Neuronal stem cell (in vitro differentiated cells): ENCODE results near the gene MMP15.
A peak's percentile ranks its signal among the peaks of the same experiment; 100 is the strongest.

ENCODE experiments used
- DNase-seq: peaks from one replicate; pipeline ENCODE4 v3.0.0-alpha.2; 2013; ENCODE audit warnings: low spot score
- H2AFZ ChIP-seq: one replicate; pipeline ENCODE4 v1.6.1; 2013; ENCODE audit warnings: mild to moderate bottlenecking, low read length, inconsistent platforms
- H2AK5ac ChIP-seq: 2 replicates; pipeline ENCODE4 v1.6.1; 2013; ENCODE audit warnings: low read depth, mild to moderate bottlenecking, inconsistent platforms, low read length, moderate library complexity, mixed read lengths
- H2BK120ac ChIP-seq: 2 replicates; pipeline ENCODE4 v1.6.1; 2013; ENCODE audit warnings: low read depth, mild to moderate bottlenecking, inconsistent platforms, low read length, moderate library complexity, mixed read lengths
- H2BK12ac ChIP-seq: one replicate; pipeline ENCODE4 v1.6.1; 2013; ENCODE audit warnings: low read length, inconsistent platforms
- H2BK15ac ChIP-seq: 2 replicates; pipeline ENCODE4 v1.6.1; 2013; ENCODE audit warnings: mild to moderate bottlenecking, low read length, inconsistent platforms, mixed read lengths
- H2BK5ac ChIP-seq: one replicate; pipeline ENCODE4 v1.6.1; 2013; ENCODE audit warnings: inconsistent platforms, mild to moderate bottlenecking, low read length, moderate library complexity
- H3K14ac ChIP-seq: one replicate; pipeline ENCODE4 v1.6.1; 2013; ENCODE audit warnings: low read length, inconsistent platforms
- H3K18ac ChIP-seq: 2 replicates; pipeline ENCODE4 v1.6.1; 2013; ENCODE audit warnings: low read length, inconsistent platforms
- H3K23ac ChIP-seq: 2 replicates; pipeline ENCODE4 v1.6.1; 2013; ENCODE audit warnings: low read depth, mild to moderate bottlenecking, mixed read lengths, low read length, inconsistent platforms; ENCODE audit not compliant: poor library complexity
- H3K27ac ChIP-seq: replicated peaks from 3 replicates; pipeline ENCODE4 v1.5.1; 2013; ENCODE audit warnings: low read length, inconsistent platforms
- H3K27me3 ChIP-seq, 3 experiments: 2 replicates each; pipeline ENCODE4 v1.6.1; 2013; ENCODE audit warnings: low read length in 3 of 3, mild to moderate bottlenecking in 2 of 3, inconsistent platforms in 1 of 3, low read depth in 1 of 3, mixed read lengths in 1 of 3, moderate library complexity in 1 of 3; ENCODE audit not compliant: control insufficient read depth in 3 of 3, insufficient read depth in 3 of 3
- H3K36me3 ChIP-seq, 2 donors: replicated peaks in 1 of 2; 2 replicates each; pipeline ENCODE4 v1.6.1; 2013; ENCODE audit warnings: low read length in 2 of 2; ENCODE audit not compliant: control insufficient read depth in 2 of 2, insufficient read depth in 2 of 2
- H3K4ac ChIP-seq: 2 replicates; pipeline ENCODE4 v1.6.1; 2013; ENCODE audit warnings: inconsistent platforms, mild to moderate bottlenecking, low read length, moderate library complexity
- H3K4me1 ChIP-seq, 2 donors: 1 replicate in 1 of 2; 2 replicates in 1 of 2; pipeline ENCODE4 v1.6.1; 2013; ENCODE audit warnings: low read length in 2 of 2, low read depth in 1 of 2; ENCODE audit not compliant: control insufficient read depth in 2 of 2, insufficient read depth in 1 of 2
- H3K4me2 ChIP-seq: one replicate; pipeline ENCODE4 v1.6.1; 2013; ENCODE audit warnings: mild to moderate bottlenecking, low read length, inconsistent platforms; ENCODE audit not compliant: insufficient read depth, poor library complexity, severe bottlenecking
- H3K4me3 ChIP-seq, 2 donors: 2 replicates each; pipeline ENCODE4 v1.5.1; 2013; ENCODE audit warnings: low read length in 2 of 2, mild to moderate bottlenecking in 2 of 2, inconsistent platforms in 1 of 2, moderate library complexity in 1 of 2
- H3K79me1 ChIP-seq: one replicate; pipeline ENCODE4 v1.6.1; 2013; ENCODE audit warnings: low read depth, mild to moderate bottlenecking, inconsistent platforms, low read length, moderate library complexity
- H3K9ac ChIP-seq: one replicate; pipeline ENCODE4 v1.6.1; 2013; ENCODE audit warnings: mild to moderate bottlenecking, low read depth, low read length, inconsistent platforms; ENCODE audit not compliant: poor library complexity
- H3K9me3 ChIP-seq, 2 donors: replicated peaks in 1 of 2; 2 replicates each; pipeline versions ENCODE3 to v1.6.1; 2013; ENCODE audit warnings: low read length in 2 of 2, mild to moderate bottlenecking in 2 of 2, inconsistent platforms in 1 of 2, low read depth in 1 of 2, mixed read lengths in 1 of 2, moderate library complexity in 1 of 2; ENCODE audit not compliant: control insufficient read depth in 2 of 2, insufficient read depth in 1 of 2
- H4K8ac ChIP-seq: one replicate; pipeline ENCODE4 v1.6.1; 2013; ENCODE audit warnings: low read depth, mild to moderate bottlenecking, inconsistent platforms, low read length, moderate library complexity
- H4K91ac ChIP-seq: one replicate; pipeline ENCODE4 v1.6.1; 2013; ENCODE audit warnings: low read length, low read depth, mild to moderate bottlenecking, inconsistent platforms; ENCODE audit not compliant: poor library complexity
- WGBS, 2 donors: extraction: QIAGEN DNeasy Blood & Tissue Kit; methylation state at CpG; one replicate each; pipeline ENCODE4 v1.1.7; 2013; ENCODE audit warnings: missing lambda C conversion rate in 2 of 2, mixed read lengths in 1 of 2; ENCODE audit not compliant: insufficient read length in 2 of 2, insufficient replicate concordance in 1 of 2; ENCODE audit errors: extremely low coverage in 2 of 2; 5-methylcytosine and 5-hydroxymethylcytosine counted together

Gene MMP15

GRCh38 chr16:57979006-57979585 is 46.5 kb upstream of the MMP15 start:
- Histone ChIP-seq H3K18ac (no peak overlapping the region), H2BK12ac (no peak overlapping the region), H3K9me3 (no peaks in the 10 kb centered on the region), H2BK15ac (peak overlapping the region; percentile 75), H3K4ac (no peak overlapping the region), H3K27me3 (peaks cover 0 to 18% (median 4%) of the 10 kb centered on the region in 3 experiments), H4K8ac (no peak overlapping the region), H4K91ac (no peak overlapping the region), H3K14ac (peak overlapping the region; percentile 21), H3K36me3 (no peaks in the 10 kb centered on the region), H3K79me1 (no peaks in the 10 kb centered on the region), H2AK5ac (peak overlapping the region; percentile 70), H2AFZ (no peak overlapping the region), H3K23ac (no peak overlapping the region), H3K4me3 (no peak overlapping the region), H3K4me1 (peaks cover 6 to 9% of the 10 kb centered on the region in 2 donors), H3K9ac (no peak overlapping the region), H3K27ac (no peak overlapping the region), H2BK120ac (no peak overlapping the region), H2BK5ac (no peak overlapping the region), H3K4me2 (no peak overlapping the region)
- WGBS, 2 donors: no CpG with 5 or more reads among the region's 11 CpGs
- no peak for DNase-seq

- Histone ChIP-seq H3K23ac (no peak overlapping the region), H4K91ac (no peak overlapping the region), H2BK5ac (no peak overlapping the region), H3K14ac (no peak overlapping the region), H2BK120ac (no peak overlapping the region), H3K79me1 (no peaks in the 10 kb centered on the region), H3K4me2 (no peak overlapping the region), H3K9me3 (no peaks in the 10 kb centered on the region), H3K9ac (no peak overlapping the region), H3K27me3 (peaks cover 9 to 40% (median 24%) of the 10 kb centered on the region in 3 experiments), H3K18ac (no peak overlapping the region), H3K36me3 (no peaks in the 10 kb centered on the region), H2BK15ac (no peak overlapping the region), H3K4me1 (peaks cover 3 to 5% of the 10 kb centered on the region in 2 donors), H2AK5ac (no peak overlapping the region), H2AFZ (no peak overlapping the region), H2BK12ac (no peak overlapping the region), H3K4me3 (no peak overlapping the region), H3K4ac (no peak overlapping the region), H3K27ac (no peak overlapping the region), H4K8ac (no peak overlapping the region)
- WGBS, 2 donors: no CpG with 5 or more reads among the region's 7 CpGs
- DNase-seq: no peak
Measured at GRCh38 chr16:57981636-57982035, 43.9 kb upstream of the MMP15 start.

- DNase-seq: no peak
- H3K9ac ChIP-seq: no peak overlapping the region
- H2BK5ac ChIP-seq: no peak overlapping the region
- H3K14ac ChIP-seq: no peak overlapping the region
- H4K8ac ChIP-seq: no peak overlapping the region
- H3K4me2 ChIP-seq: no peak overlapping the region
- H3K4me1 ChIP-seq: peaks cover 3 to 5% of the 10 kb centered on the region in 2 donors
- no peak overlapping the region for H2BK15ac ChIP-seq
- H3K36me3 ChIP-seq: no peaks in the 10 kb centered on the region
- H2BK12ac ChIP-seq: no peak overlapping the region
- no CpG with 5 or more reads among the region's 5 CpGs for WGBS, 2 donors
- H2AFZ ChIP-seq: no peak overlapping the region
- peaks cover 9 to 47% (median 30%) of the 10 kb centered on the region in 3 experiments for H3K27me3 ChIP-seq
- no peaks in the 10 kb centered on the region for H3K9me3 ChIP-seq
- no peaks in the 10 kb centered on the region for H3K79me1 ChIP-seq
- H2BK120ac ChIP-seq: no peak overlapping the region
- no peak overlapping the region for H4K91ac ChIP-seq
- no peak overlapping the region for H3K27ac ChIP-seq
- no peak overlapping the region for H3K4me3 ChIP-seq
- H3K4ac ChIP-seq: no peak overlapping the region
- H2AK5ac ChIP-seq: no peak overlapping the region
- no peak overlapping the region for H3K18ac ChIP-seq
- H3K23ac ChIP-seq: no peak overlapping the region
Measured at GRCh38 chr16:57982385-57982784, 43.2 kb upstream of the MMP15 start.

GRCh38 chr16:57984443-57985203 is 40.9 kb upstream of the MMP15 start:
- H3K9ac ChIP-seq: peak overlapping the region; percentile 86
- peaks cover 9 to 60% (median 30%) of the 10 kb centered on the region in 3 experiments for H3K27me3 ChIP-seq
- peak overlapping the region; percentile 89 for H3K23ac ChIP-seq
- H2BK5ac ChIP-seq: peak overlapping the region; percentile 90
- H3K18ac ChIP-seq: peak overlapping the region; percentile 99
- no peak overlapping the region for H3K27ac ChIP-seq
- H3K36me3 ChIP-seq: no peaks in the 10 kb centered on the region
- H3K14ac ChIP-seq: peak overlapping the region; percentile 97
- peak; percentile 95 for DNase-seq
- WGBS, 2 donors: no CpG with 5 or more reads among the region's 64 CpGs
- peak overlapping the region; percentile 90 for H2BK12ac ChIP-seq
- peak overlapping the region; percentile 88 for H2AK5ac ChIP-seq
- H2AFZ ChIP-seq: peak overlapping the region; percentile 92
- H3K4me2 ChIP-seq: peak overlapping the region; percentile 91
- H4K8ac ChIP-seq: peak overlapping the region; percentile 98
- H4K91ac ChIP-seq: no peak overlapping the region
- H3K4me3 ChIP-seq: peak overlapping the region; percentile 45 to 84
- peaks cover 3 to 5% of the 10 kb centered on the region in 2 donors for H3K4me1 ChIP-seq
- H3K4ac ChIP-seq: peak overlapping the region; percentile 89
- no peaks in the 10 kb centered on the region for H3K9me3 ChIP-seq
- peak overlapping the region; percentile 89 for H2BK15ac ChIP-seq
- H3K79me1 ChIP-seq: no peaks in the 10 kb centered on the region
- no peak overlapping the region for H2BK120ac ChIP-seq
